Central memory CD8-positive, alpha-beta T cell (primary cell): ENCODE results near the gene DDIT3.
"Not testable (repeated sequence)": the region's sequence is repeated elsewhere in the genome, so short reads cannot be mapped to it uniquely, and the experiment has no call there.

Experiments used
- ATAC-seq: fragments of 150-1000 bp; cut with Tn5 transposase; replicated peaks from 2 replicates; pipeline ENCODE4 v1.10.0; 2022; ENCODE audit warnings: mild to moderate bottlenecking, moderate FRiP score, moderate number of reproducible peaks; ENCODE audit not compliant: poor library complexity, severe bottlenecking; ENCODE audit errors: extremely low read depth
- DNase-seq, 2 donors: peaks; one replicate each; pipeline ENCODE4 v3.0.0; 2021; ENCODE audit warnings: low spot score in 2 of 2
- H3K27ac Mint-ChIP-seq: one replicate; pipeline ENCODE4 v1.8.0; 2022; ENCODE audit warnings: low read depth, mild to moderate bottlenecking, moderate library complexity, mixed read lengths
- H3K27me3 Mint-ChIP-seq: one replicate; pipeline ENCODE4 v1.8.0; 2022; ENCODE audit warnings: mixed read lengths
- H3K36me3 Mint-ChIP-seq: one replicate; pipeline ENCODE4 v1.8.0; 2022; ENCODE audit warnings: mild to moderate bottlenecking, moderate library complexity, mixed read lengths; ENCODE audit not compliant: insufficient read depth
- H3K4me1 Mint-ChIP-seq: one replicate; pipeline ENCODE4 v1.8.0; 2022; ENCODE audit warnings: mixed read lengths
- H3K4me3 Mint-ChIP-seq: one replicate; pipeline ENCODE4 v1.8.0; 2022; ENCODE audit warnings: mild to moderate bottlenecking, moderate library complexity, mixed read lengths
- H3K9me3 Mint-ChIP-seq: one replicate; pipeline ENCODE4 v1.8.0; 2022; ENCODE audit warnings: mixed read lengths

DDIT3 gene

GRCh38 chr12:57520053-57520818, at the start of gene DDIT3:
DDIT3 (minus strand) TSS chr12:57520514; CDS start chr12:57517406, 3,108 bp downstream.
- Mint-ChIP-seq H3K27ac (peak within 1 kb of the TSS; percentile 99), H3K36me3 (peaks cover 63% of the 10 kb centered on the region), H3K4me3 (peak within 1 kb of the TSS; percentile 98), H3K27me3 (no peaks in the 10 kb centered on the region), H3K4me1 (peaks cover 57% of the 10 kb centered on the region), H3K9me3 (no peaks in the 10 kb centered on the region)
- DNase-seq (peak; percentile 98 to 99), ATAC-seq (peak; percentile 70)

GRCh38 chr12:57569858-57570257, 49.5 kb upstream of the DDIT3 start:
- no peak overlapping the region for H3K4me3 Mint-ChIP-seq
- H3K4me1 Mint-ChIP-seq: no peaks in the 10 kb centered on the region
- DNase-seq (no peak), ATAC-seq (no peak)
- H3K27me3 Mint-ChIP-seq: peaks cover 23% of the 10 kb centered on the region
- H3K36me3 Mint-ChIP-seq: peaks cover 2% of the 10 kb centered on the region
- no peak overlapping the region for H3K27ac Mint-ChIP-seq
- no peaks in the 10 kb centered on the region for H3K9me3 Mint-ChIP-seq

GRCh38 chr12:57568838-57569237, 48.5 kb upstream of the DDIT3 start:
- H3K9me3 Mint-ChIP-seq: no peaks in the 10 kb centered on the region
- no peak overlapping the region for H3K4me3 Mint-ChIP-seq
- DNase-seq (no peak), ATAC-seq (no peak)
- H3K4me1 Mint-ChIP-seq: no peaks in the 10 kb centered on the region
- no peak overlapping the region for H3K27ac Mint-ChIP-seq
- H3K27me3 Mint-ChIP-seq: peaks cover 33% of the 10 kb centered on the region
- peaks cover under 1% of the 10 kb centered on the region for H3K36me3 Mint-ChIP-seq

GRCh38 chr12:57564178-57564740, 43.9 kb upstream of the DDIT3 start:
- no peak for ATAC-seq
- H3K36me3 Mint-ChIP-seq: no peaks in the 10 kb centered on the region
- H3K4me1 Mint-ChIP-seq: no peaks in the 10 kb centered on the region
- H3K27ac Mint-ChIP-seq: no peak overlapping the region
- DNase-seq: no peak
- H3K27me3 Mint-ChIP-seq: peaks cover 38% of the 10 kb centered on the region
- no peaks in the 10 kb centered on the region for H3K9me3 Mint-ChIP-seq
- no peak overlapping the region for H3K4me3 Mint-ChIP-seq

GRCh38 chr12:57563358-57563757, 43.0 kb upstream of the DDIT3 start:
- Mint-ChIP-seq H3K4me1 (no peaks in the 10 kb centered on the region), H3K4me3 (no peak overlapping the region), H3K27me3 (peaks cover 29% of the 10 kb centered on the region), H3K9me3 (no peaks in the 10 kb centered on the region), H3K27ac (no peak overlapping the region), H3K36me3 (no peaks in the 10 kb centered on the region)
- DNase-seq (no peak), ATAC-seq (no peak)

GRCh38 chr12:57561117-57561516, 40.8 kb upstream of the DDIT3 start:
- H3K4me3 Mint-ChIP-seq, H3K9me3 Mint-ChIP-seq, ATAC-seq, H3K27ac Mint-ChIP-seq, DNase-seq, H3K36me3 Mint-ChIP-seq, H3K4me1 Mint-ChIP-seq: not testable (repeated sequence)
- H3K27me3 Mint-ChIP-seq: peaks cover 26% of the 10 kb centered on the region

- no peak for DNase-seq
- Mint-ChIP-seq H3K9me3 (no peaks in the 10 kb centered on the region), H3K27ac (no peak overlapping the region), H3K4me1 (no peaks in the 10 kb centered on the region), H3K36me3 (peaks cover 2% of the 10 kb centered on the region), H3K27me3 (peaks cover 26% of the 10 kb centered on the region), H3K4me3 (no peak overlapping the region)
- no peak for ATAC-seq
Observed at GRCh38 chr12:57560516-57560915, 40.2 kb upstream of the DDIT3 start.

- Mint-ChIP-seq H3K4me1 (no peaks in the 10 kb centered on the region), H3K4me3 (no peak overlapping the region), H3K9me3 (no peaks in the 10 kb centered on the region), H3K27me3 (peaks cover 15% of the 10 kb centered on the region), H3K36me3 (peaks cover 2% of the 10 kb centered on the region), H3K27ac (no peak overlapping the region)
- ATAC-seq (no peak), DNase-seq (no peak)
Observed at GRCh38 chr12:57558864-57559263, 38.5 kb upstream of the DDIT3 start.

GRCh38 chr12:57554897-57555296, 34.6 kb upstream of the DDIT3 start:
- H3K4me1 Mint-ChIP-seq: peaks cover 8% of the 10 kb centered on the region
- H3K27ac Mint-ChIP-seq: no peak overlapping the region
- no peak overlapping the region for H3K4me3 Mint-ChIP-seq
- peaks cover 10% of the 10 kb centered on the region for H3K27me3 Mint-ChIP-seq
- peaks cover 2% of the 10 kb centered on the region for H3K36me3 Mint-ChIP-seq
- no peak for ATAC-seq
- DNase-seq: no peak
- no peaks in the 10 kb centered on the region for H3K9me3 Mint-ChIP-seq

GRCh38 chr12:57554453-57554852, 34.1 kb upstream of the DDIT3 start:
- no peak for DNase-seq
- Mint-ChIP-seq H3K4me1 (peaks cover 10% of the 10 kb centered on the region), H3K9me3 (no peaks in the 10 kb centered on the region), H3K27me3 (peaks cover 10% of the 10 kb centered on the region), H3K4me3 (no peak overlapping the region), H3K36me3 (peaks cover 2% of the 10 kb centered on the region), H3K27ac (no peak overlapping the region)
- ATAC-seq: no peak

GRCh38 chr12:57553343-57554202, 33.3 kb upstream of the DDIT3 start:
- DNase-seq (no peak), ATAC-seq (no peak)
- no peak overlapping the region for H3K27ac Mint-ChIP-seq
- peaks cover 10% of the 10 kb centered on the region for H3K27me3 Mint-ChIP-seq
- peaks cover 3% of the 10 kb centered on the region for H3K36me3 Mint-ChIP-seq
- peaks cover 13% of the 10 kb centered on the region for H3K4me1 Mint-ChIP-seq
- H3K9me3 Mint-ChIP-seq: no peaks in the 10 kb centered on the region
- H3K4me3 Mint-ChIP-seq: no peak overlapping the region

- peaks cover 13% of the 10 kb centered on the region for H3K4me1 Mint-ChIP-seq
- no peak for DNase-seq
- peaks cover 10% of the 10 kb centered on the region for H3K27me3 Mint-ChIP-seq
- ATAC-seq: no peak
- no peaks in the 10 kb centered on the region for H3K9me3 Mint-ChIP-seq
- no peak overlapping the region for H3K27ac Mint-ChIP-seq
- H3K36me3 Mint-ChIP-seq: peaks cover 3% of the 10 kb centered on the region
- no peak overlapping the region for H3K4me3 Mint-ChIP-seq
Observed at GRCh38 chr12:57552835-57553313, 32.6 kb upstream of the DDIT3 start.
